H54 (cell line): ENCODE measurements around the gene OPN4.

Source experiments
- DNase-seq: peaks from one replicate; pipeline ENCODE4 v3.0.0; 2011; ENCODE audit warnings: low spot score, mixed read lengths; ENCODE audit not compliant: insufficient read length
- FAIRE-seq: peaks from 3 replicates; lab custom pipeline; 2011; peaks lifted over from hg19 to GRCh38; lab: Jason Lieb, UNC
- POLR2A ChIP-seq: IDR thresholded peaks from 2 replicates; pipeline ENCODE4 v1.6.1; 2011; ENCODE audit warnings: low read depth, mild to moderate bottlenecking, low read length

Gene OPN4

GRCh38 chr10:86711513-86712316 lies 57.4 kb downstream of the OPN4 start:
- no peak for FAIRE-seq
- no peak; the same call in 1 of the 2 replicates for TF ChIP-seq POLR2A
- peak; percentile 74 for DNase-seq

- DNase-seq (no peak), FAIRE-seq (no peak)
Measured at GRCh38 chr10:86712317-86712707, 58.0 kb downstream of the OPN4 start.

GRCh38 chr10:86715156-86715795 lies 60.9 kb downstream of the OPN4 start:
- no peak for DNase-seq
- no peak for FAIRE-seq
- TF ChIP-seq POLR2A: no peak

More at GRCh38 chr10:86712317-86712707, 58.0 kb downstream of the OPN4 start:
- TF ChIP-seq POLR2A: no peak

GRCh38 chr10:86715836-86716235 lies 61.5 kb downstream of the OPN4 start:
- FAIRE-seq (no peak), DNase-seq (no peak)
- TF ChIP-seq POLR2A: no peak
